Epithelial cell of esophagus (primary cell): ENCODE data around the gene UNC5C.
"Not testable (repeated sequence)": the region's sequence is repeated elsewhere in the genome, so short reads cannot be mapped to it uniquely, and the experiment has no call there.

Source experiments
- DNase-seq: peaks from one replicate; pipeline ENCODE4 v3.0.0; 2010; ENCODE audit warnings: low read depth
- H3K4me3 ChIP-seq: 2 replicates; pipeline ENCODE4 v1.5.1; 2011; ENCODE audit warnings: mild to moderate bottlenecking, low read length, control low read depth
- CTCF ChIP-seq: IDR thresholded peaks from 2 replicates; pipeline ENCODE4 v1.5.1; 2011; ENCODE audit warnings: low read depth, mild to moderate bottlenecking, low read length, control low read depth, inconsistent platforms; ENCODE audit not compliant: insufficient read depth; ENCODE audit errors: missing control alignments

The UNC5C gene

GRCh38 chr4:95155759-95156451, 392.9 kb downstream of the UNC5C start:
- no peak overlapping the region for H3K4me3 ChIP-seq
- peak; percentile 41 for DNase-seq
- peak; percentile 61 for TF ChIP-seq CTCF

DNA sequence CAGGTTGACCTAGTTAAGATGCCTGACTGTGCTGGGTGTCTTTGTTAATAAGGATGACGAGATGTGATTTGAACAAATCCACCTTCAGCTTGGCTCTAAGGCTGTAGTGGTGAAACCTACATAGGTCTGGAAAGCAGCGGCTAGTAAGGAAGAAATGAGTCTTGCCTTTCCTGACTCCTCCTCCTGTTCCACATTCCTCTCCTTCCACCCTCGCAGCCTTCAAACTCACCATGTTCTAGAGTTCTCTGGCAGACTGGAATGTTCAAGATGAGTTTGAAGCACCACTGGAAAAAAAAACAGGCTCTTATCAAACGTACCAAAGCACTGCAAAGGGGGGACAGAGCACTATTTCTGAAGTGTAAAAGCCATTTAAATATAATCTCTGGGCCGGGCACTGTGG, 395.6 kb downstream of the UNC5C start:
- no peak overlapping the region for H3K4me3 ChIP-seq
- no peak for TF ChIP-seq CTCF
- DNase-seq: no peak

GRCh38 chr4:95151255-95151654, 397.5 kb downstream of the UNC5C start:
- H3K4me3 ChIP-seq: no peak overlapping the region

GRCh38 chr4:95142932-95143331, 405.8 kb downstream of the UNC5C start:
- no peak for TF ChIP-seq CTCF
- no peak overlapping the region for H3K4me3 ChIP-seq
- no peak for DNase-seq

More at GRCh38 chr4:95151255-95151654, 397.5 kb downstream of the UNC5C start:
- DNase-seq: no peak
- TF ChIP-seq CTCF: no peak

- peak; percentile 46 for DNase-seq
- H3K4me3 ChIP-seq: no peak overlapping the region
- TF ChIP-seq CTCF: no peak
Measured at GRCh38 chr4:95141361-95141760, 407.4 kb downstream of the UNC5C start.

DNA sequence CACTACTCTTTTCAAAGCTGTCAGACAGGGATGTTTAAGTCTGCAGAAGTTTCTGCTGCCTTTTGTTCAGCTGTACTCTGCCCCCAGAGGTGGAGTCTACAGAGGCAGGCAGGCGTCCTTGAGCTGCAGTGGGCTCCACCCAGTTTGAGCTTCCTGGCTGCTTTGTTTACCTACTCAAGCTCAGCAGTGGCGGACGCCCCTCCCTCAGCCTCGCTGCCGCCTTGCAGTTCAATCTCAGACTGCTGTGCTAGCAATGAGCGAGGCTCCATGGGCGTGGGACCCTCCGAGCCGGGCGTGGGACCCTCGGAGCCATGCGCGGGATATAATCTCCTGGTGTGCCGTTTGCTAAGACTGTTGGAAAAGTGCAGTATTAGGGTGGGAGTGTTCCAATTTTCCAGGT, 409.3 kb downstream of the UNC5C start:
- DNase-seq, H3K4me3 ChIP-seq: not testable (repeated sequence)

- DNase-seq, H3K4me3 ChIP-seq: not testable (repeated sequence)
Measured at GRCh38 chr4:95134016-95134415, 414.8 kb downstream of the UNC5C start.

GRCh38 chr4:95129821-95130311, 418.9 kb downstream of the UNC5C start:
- no peak for TF ChIP-seq CTCF
- DNase-seq: peak; percentile 99
- no peak overlapping the region for H3K4me3 ChIP-seq
